ENCODE measurements around the gene MYO15B.

MYO15B gene

DNA sequence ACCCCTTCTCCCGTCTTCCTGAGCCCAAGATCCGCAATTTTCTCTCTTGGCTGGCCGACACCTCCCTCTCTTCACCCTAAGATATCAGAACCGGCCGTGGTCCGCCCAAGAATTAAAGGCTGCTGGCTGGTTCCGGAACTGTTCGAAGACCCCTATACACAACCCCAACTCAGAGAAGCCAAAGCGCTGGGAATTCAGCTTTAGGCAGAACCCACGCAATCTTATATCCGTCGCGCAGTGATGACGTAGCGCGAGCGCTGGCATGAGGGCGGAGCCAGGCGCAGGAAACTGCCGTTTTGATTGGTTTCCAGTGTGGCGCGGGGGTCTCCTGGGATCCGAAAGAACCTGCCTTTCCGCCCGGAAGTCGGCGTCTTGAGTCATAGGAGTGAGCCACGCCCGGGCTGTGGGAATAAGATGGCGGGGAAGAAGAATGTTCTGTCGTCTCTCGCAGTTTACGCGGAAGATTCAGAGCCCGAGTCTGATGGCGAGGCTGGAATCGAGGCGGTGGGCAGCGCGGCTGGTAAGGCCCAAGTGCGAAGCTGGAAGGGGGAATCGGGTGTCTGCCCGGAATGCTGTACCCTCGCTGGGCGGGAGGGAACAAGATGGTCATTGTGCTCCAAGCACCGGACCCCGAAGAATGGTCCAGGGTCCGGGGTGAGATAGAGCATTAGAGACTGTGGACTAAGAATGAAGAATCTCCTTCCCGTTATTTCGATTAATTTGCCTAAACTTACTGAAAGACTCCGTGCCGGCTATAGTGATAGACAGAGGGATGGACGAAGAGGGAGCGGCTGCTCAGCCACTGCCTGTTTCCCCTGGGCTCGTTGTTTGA lies 79.6 kb downstream of the MYO15B start, which contains the start of the genes RECQL5 and SAP30BP:
Gene RECQL5 (minus strand): TSS at position 196 of the 832 bp plus-strand sequence. CDS start 597 bp downstream, outside the sequence.
Gene SAP30BP (plus strand): TSS at position 380 of the 832 bp plus-strand sequence. CDS start 35 bp downstream, at position 415.
- peak; percentile 98 for DNase-seq (ENCODE audit: low spot score)

DNA sequence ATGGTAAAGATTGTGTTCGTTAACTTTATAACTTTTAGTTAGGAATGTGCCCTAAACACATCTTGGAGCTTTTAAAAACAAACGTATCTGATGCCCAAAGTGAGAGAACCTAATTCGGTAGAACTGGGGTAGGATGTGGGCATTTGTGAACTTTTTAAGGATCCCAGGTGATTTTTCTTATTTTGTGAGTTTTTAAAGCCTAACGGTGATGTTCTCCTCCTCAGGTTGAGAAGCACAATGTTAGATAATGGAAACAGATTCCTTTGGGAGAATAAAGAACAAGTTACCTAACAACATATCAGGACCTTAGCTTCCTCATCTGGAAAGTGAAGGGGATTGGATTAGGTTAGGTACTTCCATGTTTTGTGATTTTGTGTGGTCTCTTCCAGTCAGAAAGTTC lies 80.2 kb downstream of the MYO15B start:
- DNase-seq (ENCODE audit: low spot score), result peak; percentile 28

DNA sequence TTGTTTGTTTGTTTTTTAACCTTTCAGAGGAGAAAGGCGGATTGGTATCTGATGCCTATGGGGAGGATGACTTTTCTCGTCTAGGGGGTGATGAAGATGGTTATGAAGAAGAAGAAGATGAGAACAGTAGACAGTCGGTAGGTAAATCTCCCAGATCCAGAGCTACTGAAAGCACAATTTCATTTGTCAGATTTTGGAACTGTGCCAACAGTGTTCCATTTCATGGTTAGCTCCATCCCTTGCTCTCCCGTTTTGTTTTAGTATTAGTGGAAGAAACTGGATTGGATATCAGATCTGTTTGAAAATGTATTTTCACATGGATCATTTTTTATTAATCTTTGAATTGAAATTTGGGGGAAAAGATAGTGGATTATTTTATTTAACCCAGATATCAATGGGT lies 80.9 kb downstream of the MYO15B start:
- DNase-seq (ENCODE audit: low spot score), result peak; percentile 39

DNA sequence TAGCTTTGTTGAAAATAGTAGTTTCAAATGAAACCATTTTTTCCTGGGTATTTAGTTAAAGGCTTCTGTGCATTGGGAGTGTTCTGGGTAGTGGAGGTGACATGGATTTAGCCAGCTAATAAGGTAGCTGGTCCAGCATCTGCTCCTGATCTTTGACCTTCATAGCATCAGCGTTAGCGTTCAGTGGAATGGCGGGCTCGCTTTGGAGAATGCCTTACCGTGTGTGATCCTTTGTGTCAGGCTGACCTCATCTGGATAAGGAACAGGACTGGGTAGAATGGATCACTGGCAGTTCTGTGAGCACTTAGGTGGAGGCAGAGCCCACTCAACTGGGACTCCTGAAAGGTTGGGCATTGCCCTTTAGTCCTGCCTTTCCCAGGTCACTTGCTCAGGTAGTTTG lies 83.3 kb downstream of the MYO15B start:
- DNase-seq (ENCODE audit: low spot score), result no peak

DNA sequence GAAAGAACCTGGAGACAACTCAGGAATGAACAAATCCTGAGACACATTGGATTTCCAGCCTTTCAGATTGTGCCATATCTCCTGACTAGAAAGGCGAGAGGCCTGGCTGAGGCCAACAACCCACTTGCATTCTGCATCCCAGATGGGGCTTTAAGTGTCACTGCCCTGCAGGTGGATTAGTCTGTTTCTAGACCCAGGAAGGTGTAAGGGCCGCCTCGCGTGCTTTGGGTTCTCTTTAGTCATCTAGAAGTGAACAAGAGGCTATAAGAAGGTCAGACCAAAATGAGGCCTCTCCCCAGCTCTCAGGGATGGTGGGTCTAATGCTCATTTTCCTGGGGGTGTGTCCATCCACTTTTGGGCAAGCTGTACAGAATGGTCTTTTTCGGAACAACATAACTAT lies 84.4 kb downstream of the MYO15B start:
- DNase-seq (ENCODE audit: low spot score), result no peak

DNA sequence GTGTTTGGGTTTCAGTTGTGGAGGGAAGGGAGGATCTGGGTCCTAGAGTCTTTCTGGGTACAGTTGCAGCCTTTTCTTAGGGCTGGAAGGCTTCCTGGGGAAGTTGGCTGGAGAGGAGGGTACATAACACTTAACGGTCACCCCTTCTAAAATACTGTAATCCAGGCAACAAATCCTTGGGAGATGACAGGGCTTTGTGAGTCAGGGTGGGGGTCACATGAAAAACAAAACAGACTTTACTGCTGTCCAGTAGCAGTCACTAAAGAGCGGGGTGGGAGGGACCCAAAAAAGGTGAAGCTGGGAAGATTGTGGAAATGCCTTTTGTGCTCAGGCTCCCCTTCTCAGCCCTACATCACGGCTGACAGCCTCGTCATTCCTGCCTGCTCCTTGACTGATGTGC lies 85.9 kb downstream of the MYO15B start:
- peak; percentile 61 for DNase-seq (ENCODE audit: low spot score)
